AG09309 (cell line): Measurements from ENCODE around the gene PARD6A.

ENCODE experiments used
- DNase-seq: peaks from one replicate; pipeline ENCODE4 v3.0.0-alpha.2; 2010; ENCODE audit warnings: low read depth
- H3K4me3 ChIP-seq: 2 replicates; pipeline ENCODE4 v1.5.1; 2011; ENCODE audit warnings: mild to moderate bottlenecking, low read depth, low read length, moderate library complexity; ENCODE audit not compliant: control insufficient read depth
- TF ChIP-seq, protein P1 (sequence below): IDR thresholded peaks from 2 replicates; pipeline ENCODE4 v1.5.1; 2011; ENCODE audit warnings: mild to moderate bottlenecking, low read depth, low read length, inconsistent platforms; ENCODE audit not compliant: insufficient read depth, control insufficient read depth; ENCODE audit errors: missing control alignments

PARD6A gene

GRCh38 chr16:67710607-67711006, 49.8 kb downstream of the PARD6A start:
- TF ChIP-seq, protein P1, sequence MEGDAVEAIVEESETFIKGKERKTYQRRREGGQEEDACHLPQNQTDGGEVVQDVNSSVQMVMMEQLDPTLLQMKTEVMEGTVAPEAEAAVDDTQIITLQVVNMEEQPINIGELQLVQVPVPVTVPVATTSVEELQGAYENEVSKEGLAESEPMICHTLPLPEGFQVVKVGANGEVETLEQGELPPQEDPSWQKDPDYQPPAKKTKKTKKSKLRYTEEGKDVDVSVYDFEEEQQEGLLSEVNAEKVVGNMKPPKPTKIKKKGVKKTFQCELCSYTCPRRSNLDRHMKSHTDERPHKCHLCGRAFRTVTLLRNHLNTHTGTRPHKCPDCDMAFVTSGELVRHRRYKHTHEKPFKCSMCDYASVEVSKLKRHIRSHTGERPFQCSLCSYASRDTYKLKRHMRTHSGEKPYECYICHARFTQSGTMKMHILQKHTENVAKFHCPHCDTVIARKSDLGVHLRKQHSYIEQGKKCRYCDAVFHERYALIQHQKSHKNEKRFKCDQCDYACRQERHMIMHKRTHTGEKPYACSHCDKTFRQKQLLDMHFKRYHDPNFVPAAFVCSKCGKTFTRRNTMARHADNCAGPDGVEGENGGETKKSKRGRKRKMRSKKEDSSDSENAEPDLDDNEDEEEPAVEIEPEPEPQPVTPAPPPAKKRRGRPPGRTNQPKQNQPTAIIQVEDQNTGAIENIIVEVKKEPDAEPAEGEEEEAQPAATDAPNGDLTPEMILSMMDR = no peak
- H3K4me3 ChIP-seq = no peak overlapping the region
- DNase-seq = no peak
